Fibroblast of peridontal ligament (primary cell): ENCODE results near the gene CRB1.
"Not testable (repeated sequence)": the region's sequence is repeated elsewhere in the genome, so short reads cannot be mapped to it uniquely, and the experiment has no call there.

Source experiments
- DNase-seq: peaks from one replicate; pipeline ENCODE4 v3.0.0-alpha.2; 2010; ENCODE audit errors: extremely low read depth

The CRB1 gene

DNA sequence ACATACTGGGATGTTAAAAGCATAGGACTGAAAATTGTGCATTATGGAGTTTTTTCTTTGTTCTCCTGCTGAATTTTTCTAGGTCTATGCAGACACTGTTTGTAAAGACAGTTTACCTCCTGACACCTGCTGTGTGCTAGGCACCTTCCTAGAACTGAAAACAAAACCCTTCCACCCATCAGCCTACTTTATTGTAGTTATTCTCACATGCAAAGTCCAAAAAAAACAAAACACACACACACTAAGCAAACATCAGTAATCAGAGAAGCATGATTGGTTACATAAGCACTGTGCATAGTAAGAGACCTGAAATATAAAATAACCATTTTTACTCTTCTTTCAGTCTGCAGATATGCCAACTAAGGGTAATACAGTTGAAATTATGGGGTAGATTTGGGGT lies 195.1 kb downstream of the CRB1 start:
- DNase-seq, result peak; percentile 16

DNA sequence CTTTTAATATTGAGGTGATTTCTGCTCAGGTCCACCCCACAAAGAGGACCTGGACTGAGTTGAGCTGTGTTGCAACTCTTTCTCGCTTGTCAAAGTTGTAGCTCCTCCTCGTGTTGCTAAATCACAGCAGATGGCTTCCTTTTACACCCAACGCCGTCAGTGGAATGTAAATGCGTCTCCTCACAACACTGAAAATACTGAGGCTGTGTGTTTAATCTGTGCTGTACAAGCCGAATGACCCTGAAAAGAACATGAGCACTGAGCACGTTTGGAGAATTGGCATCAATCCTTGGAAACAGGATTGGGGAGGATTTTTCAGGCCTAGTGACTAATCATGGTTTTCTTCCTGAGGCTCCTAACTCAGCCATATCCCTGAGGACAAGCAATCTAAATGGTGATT lies 196.0 kb downstream of the CRB1 start:
- peak; percentile 94 for DNase-seq

DNA sequence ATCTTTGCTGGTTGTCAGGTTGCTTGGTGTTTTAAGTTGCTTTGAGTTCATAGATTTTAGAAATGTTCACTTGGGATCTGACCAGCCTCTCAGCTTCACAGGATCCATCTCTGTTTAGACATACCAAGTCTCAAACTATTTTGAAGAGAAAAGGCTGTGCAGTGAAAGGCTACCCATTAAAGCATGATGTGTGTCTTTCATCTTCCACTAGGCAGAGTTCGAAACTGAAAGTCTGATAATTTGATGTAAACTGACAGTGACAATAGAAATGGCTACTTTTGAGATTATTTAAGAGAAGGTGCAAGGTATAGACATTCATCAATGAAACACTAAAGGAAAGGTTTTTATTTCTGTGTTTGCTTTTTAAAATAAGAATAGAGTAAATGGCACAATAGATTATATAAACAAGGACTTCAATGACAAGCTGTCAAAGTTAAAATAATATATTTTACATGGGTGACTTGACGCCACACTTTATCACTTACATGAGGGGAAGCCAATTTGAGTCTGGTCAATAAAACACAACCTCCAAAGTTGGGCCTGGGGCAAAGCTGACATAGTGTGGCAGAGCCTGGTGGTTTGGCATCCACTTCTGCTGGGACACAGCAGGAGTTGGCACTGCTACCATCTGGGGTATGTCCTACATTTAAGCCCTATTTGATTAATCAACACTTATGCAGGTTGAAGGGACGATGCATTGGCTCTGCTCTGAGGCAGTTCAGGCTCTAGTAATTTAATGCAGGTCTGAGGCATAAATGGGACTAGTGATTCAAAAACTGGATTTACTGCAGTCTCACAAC lies 197.7 kb downstream of the CRB1 start:
- no peak for DNase-seq

DNA sequence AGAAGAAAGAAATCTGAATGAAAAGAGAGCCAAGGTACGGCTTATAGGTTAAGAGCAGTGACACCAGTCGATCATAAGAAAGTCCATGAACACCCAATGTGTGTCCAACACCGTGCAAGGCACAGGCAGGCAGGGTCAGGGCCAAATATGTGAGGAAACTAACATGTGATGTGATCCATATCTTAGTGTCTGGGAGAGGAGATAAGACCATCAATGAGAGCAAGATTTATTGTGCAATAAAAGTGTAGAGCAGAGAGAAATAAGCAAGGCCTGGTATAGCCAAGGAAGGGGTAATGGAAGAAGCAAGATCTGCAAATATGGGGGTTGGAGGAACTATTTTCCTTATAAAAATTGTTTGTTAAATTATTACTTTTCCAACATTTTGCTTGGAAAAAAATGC lies 198.8 kb downstream of the CRB1 start:
- no peak for DNase-seq

DNA sequence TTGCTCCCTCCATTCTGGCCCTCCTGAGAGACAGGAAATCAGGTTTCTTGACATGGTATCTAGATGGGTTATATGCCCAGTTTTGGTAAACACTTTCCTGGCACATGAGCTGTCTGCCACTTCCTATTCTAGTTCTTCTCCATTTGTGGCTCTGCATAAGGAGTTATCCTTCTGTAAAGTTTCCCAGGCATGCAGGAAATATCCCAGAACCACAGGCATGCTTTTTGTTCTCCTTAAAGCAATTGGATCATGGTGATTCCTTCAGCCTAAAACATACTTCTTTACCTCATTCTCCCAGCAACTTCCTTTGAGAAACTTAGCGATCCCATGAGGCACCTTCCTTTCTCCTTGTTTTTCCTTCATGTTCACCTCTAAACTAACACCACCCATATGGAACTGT lies 199.8 kb downstream of the CRB1 start:
- peak; percentile 57 for DNase-seq

DNA sequence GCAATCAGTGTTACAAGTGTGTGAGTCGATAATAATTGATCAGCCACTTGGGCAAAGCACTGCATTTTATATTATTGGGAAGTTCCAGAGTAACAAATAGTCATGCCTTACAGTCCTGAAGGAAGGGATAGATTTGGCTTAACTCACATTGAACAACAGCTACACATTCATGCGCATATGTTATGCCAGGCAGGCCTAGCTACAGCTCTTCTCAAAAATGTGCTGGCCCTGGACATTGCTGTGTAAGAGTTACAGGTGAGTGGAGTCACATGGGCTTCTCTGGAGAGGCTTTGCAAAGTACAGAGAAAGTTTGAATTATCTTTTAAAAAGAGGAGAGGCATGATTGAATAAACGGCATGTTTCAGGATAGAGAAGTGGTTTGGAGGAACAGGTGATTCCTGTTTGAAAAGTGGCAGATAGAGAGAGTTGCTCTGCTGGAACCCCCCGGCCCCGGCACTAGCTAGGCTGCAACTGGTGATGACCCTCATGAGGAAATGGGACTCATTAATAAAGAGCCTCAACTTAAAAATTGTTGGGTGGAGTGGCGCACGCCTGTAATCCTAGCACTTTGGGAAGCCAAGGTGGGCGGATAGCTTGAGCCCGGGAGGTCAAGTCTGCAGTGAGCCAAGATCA lies 200.6 kb downstream of the CRB1 start:
- no peak for DNase-seq

DNA sequence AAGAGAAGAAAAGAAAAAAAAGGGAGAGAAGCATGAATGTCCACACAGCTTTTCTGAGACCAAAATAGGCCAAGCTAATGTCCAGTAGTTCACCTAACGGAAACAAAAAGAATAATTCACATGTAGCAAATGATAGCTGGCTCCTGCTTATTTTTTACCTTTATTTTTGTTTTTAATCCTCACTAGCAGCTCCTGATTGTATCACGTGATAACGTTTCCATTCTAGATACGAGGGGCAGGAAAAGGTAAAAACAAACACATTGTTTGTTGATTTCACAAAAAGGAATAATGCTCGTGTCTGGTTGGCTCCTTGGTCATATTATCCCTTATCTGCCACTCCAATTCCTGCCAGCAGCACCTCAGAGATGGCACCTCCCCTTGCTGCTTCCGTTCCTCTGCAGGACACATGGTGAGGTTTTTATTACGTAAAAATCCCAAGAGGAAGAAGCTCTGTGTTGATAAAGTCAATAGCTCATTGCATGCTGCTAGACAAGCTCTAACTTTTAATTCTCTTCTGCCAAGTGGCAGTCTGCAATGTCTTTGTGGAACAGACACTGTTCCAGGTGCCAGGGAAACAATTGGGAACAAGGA lies 201.7 kb downstream of the CRB1 start:
- DNase-seq, result no peak

DNA sequence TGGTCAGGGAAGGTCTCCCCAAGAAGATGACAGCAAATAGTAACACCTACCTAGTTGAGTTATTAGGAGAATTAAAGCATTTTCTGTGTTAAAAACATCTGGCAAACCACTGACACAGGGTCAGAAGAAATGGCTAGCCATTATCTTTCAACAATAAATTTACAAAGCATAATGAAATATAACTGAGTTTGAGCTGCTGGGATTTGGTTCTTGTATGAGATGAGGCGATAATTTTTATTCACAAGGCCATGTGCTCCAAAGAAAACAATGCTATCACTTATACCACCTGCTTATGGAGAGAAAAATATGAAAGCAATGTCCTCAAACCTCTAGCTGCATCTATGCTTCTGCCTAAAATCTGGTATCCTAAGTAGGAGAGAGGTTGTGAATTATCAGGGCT lies 202.3 kb downstream of the CRB1 start:
- no peak for DNase-seq

DNA sequence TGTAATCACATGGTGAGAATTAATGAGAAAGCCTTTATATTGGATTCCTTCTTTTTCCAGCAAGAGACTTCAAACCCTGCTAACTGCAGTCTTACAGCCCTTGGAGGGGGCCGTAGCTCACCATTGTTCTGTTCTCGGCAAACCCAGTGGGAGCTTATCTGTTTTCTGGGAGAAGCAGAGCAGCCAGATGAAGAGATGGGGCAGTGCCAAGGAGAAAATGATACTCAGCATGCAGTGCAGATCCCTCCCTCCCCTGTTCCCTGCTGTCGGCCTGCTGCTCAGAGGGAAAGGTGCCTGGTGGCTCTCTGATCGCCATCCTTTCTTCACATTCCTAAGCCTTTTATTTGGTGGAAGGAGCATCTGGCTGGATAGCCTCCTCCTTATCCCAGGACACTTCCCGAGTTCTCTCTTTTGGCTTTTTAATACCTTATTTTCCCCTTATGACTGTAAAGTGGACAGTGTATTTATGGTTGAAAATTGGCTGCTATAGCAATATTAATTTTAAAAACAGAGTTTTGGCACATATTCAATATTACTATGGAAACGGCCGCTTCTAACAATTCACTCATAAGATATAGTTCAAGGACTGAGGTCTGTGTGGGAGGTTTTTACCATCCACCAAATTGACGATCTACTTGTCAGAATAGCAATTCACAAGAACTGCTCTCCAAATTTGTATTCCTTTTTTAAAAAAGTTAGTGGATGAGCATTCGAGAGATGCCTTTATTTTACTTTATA lies 203.4 kb downstream of the CRB1 start:
- DNase-seq, result peak; percentile 37

DNA sequence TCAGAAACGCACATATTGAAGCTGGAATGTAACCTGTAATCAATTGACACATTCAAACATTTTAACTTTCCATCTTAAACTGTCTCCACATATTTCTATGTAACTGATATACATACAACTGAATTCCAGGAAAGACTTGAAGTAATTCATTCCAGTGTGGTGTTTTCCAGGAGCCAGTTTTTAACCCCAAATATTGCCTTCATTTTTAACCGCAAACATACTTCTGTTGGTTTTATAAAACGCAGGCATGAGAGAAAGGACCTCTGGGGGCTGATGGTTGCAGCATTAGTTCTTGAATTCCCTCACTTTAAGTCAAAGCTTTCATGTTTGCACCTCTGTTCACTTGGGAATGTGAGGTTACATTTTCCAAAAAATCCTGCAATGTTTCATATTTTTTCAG lies 204.1 kb downstream of the CRB1 start:
- peak; percentile 42 for DNase-seq

DNA sequence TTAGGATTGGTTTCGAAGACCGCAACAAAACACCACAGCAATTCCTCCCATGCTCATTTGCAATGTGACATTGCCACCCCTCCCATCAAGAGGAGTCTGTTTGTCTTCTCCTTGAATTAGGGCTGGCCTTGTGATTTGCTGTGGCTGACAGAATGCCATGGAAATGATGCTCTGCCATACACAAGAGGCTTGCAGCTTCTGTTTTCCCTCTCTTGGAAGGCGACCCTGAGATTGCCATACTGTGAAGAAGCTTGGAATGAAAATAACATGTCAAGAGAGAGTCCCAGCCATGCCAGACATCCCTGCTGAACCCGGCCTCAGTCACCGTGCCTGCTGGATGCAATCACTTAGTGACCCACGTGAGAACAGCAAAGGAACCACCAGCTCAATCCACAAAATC lies 212.4 kb downstream of the CRB1 start:
- DNase-seq, result no peak

DNA sequence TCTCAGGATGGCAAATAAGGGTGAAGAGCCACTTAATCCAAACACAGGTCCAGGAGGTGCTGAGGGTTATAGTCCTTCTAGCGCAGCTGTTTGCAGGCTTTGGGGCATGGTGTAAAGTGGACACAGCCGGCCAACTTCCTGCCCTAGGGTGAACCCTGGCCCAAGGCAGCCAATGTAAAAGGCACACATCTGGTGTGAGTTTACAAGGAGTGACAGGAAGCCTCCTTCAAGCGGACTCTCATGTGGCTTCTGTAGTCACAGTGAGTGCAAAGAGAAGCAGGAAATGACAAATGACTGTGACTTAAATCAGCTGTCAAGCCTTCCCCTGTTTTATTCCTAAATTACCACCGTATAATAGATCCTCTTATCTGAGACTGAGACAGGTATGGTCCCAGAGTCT lies 213.0 kb downstream of the CRB1 start:
- DNase-seq, result no peak

DNA sequence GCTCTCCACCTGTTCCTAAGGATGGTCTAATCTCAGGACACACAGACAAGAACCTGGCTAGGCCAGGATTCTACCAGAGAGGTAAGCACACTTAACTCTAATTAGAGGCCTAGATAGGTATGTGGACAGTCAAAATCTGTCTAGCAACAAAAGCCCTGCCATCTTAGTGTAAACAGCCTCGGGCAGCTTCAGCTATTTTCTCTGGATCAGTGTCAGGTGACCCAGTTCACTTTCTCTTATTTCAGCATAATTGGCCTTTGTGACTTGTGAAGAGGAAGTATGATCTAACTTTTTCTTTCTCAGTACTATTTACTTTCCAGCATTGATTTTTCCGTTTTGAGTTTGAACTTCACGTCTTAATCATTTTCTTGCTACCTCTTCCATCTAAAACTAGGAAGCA lies 217.7 kb downstream of the CRB1 start:
- DNase-seq, result no peak

DNA sequence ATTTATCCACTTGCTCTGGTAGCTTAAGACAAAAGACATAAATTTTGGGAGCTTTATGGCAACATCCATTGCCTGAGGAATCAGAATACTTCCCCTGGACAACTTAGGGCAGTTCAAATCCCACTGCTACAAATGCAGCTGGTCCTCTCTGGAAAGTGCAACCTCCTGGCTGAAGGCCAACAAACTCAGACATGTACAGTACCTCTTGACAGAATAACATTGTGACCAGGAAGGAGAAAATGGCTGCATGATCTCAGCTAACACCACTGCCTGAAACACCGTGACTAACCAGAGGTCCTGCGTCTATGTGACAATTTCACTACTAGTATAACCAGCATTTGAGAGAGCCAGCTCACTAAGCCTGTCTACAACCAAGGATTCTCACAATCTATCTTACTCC lies 218.9 kb downstream of the CRB1 start:
- no peak for DNase-seq

DNA sequence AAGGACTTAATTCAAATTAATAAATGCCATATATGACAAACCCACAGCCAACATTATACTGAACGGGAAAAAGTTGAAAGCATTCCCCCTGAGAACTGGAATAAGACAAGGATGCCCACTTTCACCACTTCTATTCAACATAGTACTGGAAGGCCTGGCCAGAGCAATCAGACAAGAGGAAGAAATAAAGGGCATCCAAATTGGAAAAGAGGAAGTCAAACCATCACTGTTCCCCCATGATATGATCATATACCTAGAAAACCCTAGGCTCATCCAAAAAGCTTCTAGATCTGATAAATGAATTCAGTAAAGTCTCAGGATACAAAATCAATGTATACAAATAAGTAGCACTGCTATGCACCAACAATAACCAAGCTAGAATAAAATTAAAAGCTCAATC lies 223.5 kb downstream of the CRB1 start:
- DNase-seq, result not testable (repeated sequence)

DNA sequence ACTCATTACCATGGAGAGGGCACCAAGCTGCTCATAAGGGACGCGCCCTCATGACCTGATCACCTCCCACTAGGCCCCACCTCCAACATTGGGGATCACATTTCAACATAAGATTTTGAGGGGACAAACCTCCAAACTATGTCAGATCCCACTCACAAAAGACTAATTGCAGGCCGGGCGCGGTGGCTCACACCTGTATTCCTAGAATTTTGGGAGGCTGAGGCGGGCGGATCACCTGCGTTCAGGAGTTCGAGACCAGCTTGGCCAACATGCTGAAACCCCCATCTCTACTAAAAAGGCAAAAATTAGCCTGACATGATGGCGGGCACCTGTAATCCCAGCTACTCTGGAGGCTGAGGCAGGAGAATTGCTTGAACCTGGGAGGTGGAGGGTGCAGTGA lies 228.7 kb downstream of the CRB1 start:
- DNase-seq, result no peak

DNA sequence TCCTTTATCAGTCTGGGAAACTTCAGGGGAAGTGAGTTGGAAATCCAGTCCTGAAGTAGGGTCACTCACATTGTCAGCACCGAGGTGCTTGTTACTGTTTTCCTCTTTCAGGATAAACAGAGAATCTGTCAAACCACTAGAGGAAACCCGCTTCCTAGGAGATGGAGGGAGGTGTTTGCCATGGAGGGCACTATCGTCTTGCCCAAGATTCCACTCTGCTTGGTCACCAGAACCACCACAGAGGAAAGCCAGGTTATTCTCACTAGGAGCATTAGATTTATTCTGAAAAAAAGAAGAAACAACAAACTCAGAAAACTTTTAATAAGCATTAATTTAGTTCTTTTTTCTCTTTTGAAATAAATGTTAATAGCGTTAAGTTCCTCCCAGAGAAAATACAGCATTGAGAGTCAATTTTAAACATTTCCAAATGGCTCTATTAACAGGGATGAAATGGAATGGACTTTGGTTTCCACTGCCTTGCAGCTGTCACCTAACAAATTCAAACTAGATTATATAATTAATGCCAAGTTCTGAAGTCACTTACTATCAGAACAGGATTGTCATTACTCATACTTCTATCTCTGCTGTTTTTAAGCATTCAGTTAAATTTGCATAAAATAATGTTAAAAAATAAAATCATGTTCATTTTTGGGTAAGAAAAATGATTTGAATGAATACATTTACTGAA lies 242.8 kb downstream of the CRB1 start:
- no peak for DNase-seq

DNA sequence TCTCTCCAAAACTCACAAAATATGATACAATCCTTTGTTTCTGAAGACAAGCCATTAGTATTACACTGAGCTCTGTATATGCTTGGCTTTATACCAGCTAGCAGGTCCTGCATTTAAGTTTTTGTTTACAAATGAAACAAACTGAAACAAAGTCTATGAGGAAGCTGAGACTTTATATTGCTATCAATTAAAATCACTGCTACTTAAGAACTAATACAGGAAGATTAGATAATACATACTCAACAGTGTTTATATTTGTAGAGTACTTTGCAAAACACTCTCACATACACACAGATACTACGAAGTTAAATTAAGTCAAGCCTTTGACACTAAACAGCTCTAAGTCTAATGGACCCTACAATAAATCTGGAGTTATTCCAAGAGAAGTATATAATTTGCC lies 247.4 kb downstream of the CRB1 start:
- no peak for DNase-seq

DNA sequence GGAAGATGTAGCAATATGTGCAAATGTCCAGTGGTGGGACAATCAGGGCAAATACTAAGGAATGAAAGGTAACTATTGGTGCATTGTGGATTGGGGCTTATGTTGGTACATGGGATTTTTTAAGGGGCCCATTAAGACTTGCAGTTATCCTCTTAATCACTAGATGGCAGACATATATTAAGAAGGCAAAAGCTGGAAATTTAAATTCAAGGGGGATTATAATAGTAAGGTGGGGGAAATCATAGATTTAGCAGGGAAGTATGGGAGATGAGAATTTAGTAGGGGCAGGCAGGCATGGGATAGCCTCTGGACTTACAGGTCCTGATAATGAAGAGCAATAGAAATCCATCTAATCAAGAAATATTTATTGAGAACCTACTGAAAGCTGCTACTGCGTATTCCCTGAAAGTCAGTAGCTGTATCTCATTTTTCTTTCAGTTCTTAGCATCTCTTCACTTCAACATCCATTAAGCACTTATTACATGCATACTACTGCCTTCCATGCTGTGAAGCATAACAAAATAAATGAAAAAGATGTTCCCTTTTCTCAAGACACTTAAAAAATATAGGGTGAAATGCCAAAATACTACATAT lies 251.8 kb downstream of the CRB1 start:
- peak; percentile 27 for DNase-seq

DNA sequence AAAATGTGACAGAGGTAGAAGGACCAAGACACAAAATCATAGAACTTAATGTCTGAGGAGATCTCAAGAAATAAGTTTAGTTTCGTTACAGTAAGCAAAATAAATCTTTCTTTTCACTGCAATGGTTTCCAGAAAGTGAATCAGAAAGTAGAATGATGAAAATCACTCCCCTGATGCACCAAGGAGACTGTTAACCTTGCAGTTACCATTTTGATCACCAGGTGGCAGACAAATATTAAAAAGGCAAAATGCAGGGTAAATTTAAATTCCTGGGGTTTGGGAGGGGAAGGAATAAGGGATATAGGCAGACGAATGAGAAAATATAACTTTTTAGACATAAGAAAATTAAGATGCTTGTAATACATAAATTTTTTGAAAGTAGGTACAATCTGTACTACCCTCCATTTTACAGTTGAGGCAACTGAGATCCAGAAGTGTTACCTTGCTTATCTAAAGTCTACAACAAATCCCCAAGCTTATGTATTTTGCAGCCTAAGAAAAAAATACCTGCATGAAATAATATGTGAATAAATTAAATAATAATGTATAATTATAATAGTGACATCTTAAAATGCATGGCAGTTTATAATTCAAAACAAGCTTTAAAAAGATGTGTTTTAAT lies 253.2 kb downstream of the CRB1 start:
- DNase-seq, result peak; percentile 68

DNA sequence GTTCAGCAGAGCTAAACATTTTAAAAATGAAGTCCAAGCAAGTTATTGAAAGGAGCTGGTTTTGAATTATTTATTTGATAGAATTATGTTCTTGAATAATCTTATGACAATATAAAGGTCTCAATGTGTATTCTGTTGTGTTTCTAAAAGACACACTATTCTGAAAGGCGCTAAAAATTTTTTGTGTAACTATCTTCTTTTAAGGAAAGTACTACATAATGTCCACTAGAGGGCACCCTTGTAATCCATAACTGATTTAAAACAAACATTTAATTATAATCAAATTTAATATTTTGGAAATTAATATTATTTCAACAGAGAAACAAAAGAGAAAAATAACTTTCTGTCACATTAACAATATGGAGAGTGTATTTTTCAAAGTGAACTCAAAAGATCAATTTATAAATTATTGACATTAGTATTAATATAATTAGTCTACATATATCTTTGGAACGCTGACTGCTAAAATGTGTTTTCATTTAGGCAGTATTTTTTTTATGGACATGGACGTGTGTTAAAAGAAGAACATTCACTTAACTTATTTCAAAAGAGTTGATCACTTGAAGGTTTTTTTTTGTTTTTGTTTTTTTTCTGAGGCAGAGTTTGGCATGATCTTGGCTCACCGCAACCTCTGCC lies 258.8 kb downstream of the CRB1 start:
- peak; percentile 64 for DNase-seq
